SK-N-SH (cell line): Measurements from ENCODE around the gene SOBP. TPM values are rescaled to one million over a fixed set of nuclear protein-coding genes. Genes with fewer than 3 reads are reported as not detected.

Experiments
- CTCF ChIA-PET: fragments of 300-600, 350-600 bp; formaldehyde crosslinking; extraction: SDS; loops from one replicate; lab custom pipeline; 2021; lab: Yijun Ruan, JAX
- POLR2A ChIA-PET: fragments of 350-600 bp; sonication (Branson Sonifier 250); formaldehyde crosslinking; extraction: SDS; loops from one replicate; lab custom pipeline; 2020; ENCODE audit warnings: antibody characterized with exemption, inconsistent platforms; lab: Yijun Ruan, JAX
- DNase-seq: peaks from one replicate; pipeline ENCODE4 v3.0.0; 2012
- H2AFZ ChIP-seq: fragments of 200-600 bp; sonication (generic); 2 replicates; pipeline ENCODE4 v1.8.1; 2016; ENCODE audit warnings: antibody characterized with exemption, mild to moderate bottlenecking, low read depth
- H3F3A ChIP-seq: fragments of 200-600 bp; sonication (generic); replicated peaks from 2 replicates; pipeline ENCODE3; 2016; ENCODE audit warnings: antibody characterized with exemption, mild to moderate bottlenecking; ENCODE audit not compliant: insufficient read depth
- H3K27ac ChIP-seq, 2 experiments: fragments of 200-500 bp in 1 of 2; fragments of 200-600 bp in 1 of 2; sonication (Bioruptor generic) in 1 of 2; sonication (generic), shearing (Covaris generic) in 1 of 2; 2 replicates each; pipeline versions ENCODE4 v1.5.1 to v1.6.1; 2014 to 2016; ENCODE audit warnings: low read depth in 2 of 2, inconsistent platforms in 1 of 2, low read length in 1 of 2, mild to moderate bottlenecking in 1 of 2, mixed read lengths in 1 of 2
- H3K27me3 ChIP-seq: fragments of 200-600 bp; sonication (generic), shearing (Covaris generic); 2 replicates; pipeline ENCODE4 v1.6.1; 2016; ENCODE audit warnings: mixed run types; ENCODE audit not compliant: insufficient read depth
- H3K36me3 ChIP-seq, 2 experiments: fragments of 200-500 bp in 1 of 2; fragments of 200-600 bp in 1 of 2; sonication (Bioruptor generic) in 1 of 2; sonication (generic) in 1 of 2; replicated peaks in 1 of 2; 2 replicates each; pipeline versions ENCODE3 to v1.5.1; 2014 to 2016; ENCODE audit warnings: low read length in 1 of 2, mild to moderate bottlenecking in 1 of 2; ENCODE audit not compliant: insufficient read depth in 2 of 2, control insufficient read depth in 1 of 2
- H3K4me1 ChIP-seq, 2 experiments: fragments of 200-500 bp in 1 of 2; fragments of 200-600 bp in 1 of 2; sonication (Bioruptor generic) in 1 of 2; sonication (generic), shearing (Covaris generic) in 1 of 2; 2 replicates each; pipeline versions ENCODE4 v1.5.1 to v1.6.1; 2014 to 2016; ENCODE audit warnings: low read depth in 1 of 2, low read length in 1 of 2, mixed run types in 1 of 2; ENCODE audit not compliant: insufficient read depth in 2 of 2, control insufficient read depth in 1 of 2
- H3K4me2 ChIP-seq: fragments of 200-600 bp; sonication (generic), shearing (Covaris generic); 2 replicates; pipeline ENCODE4 v1.6.1; 2017; ENCODE audit warnings: mixed run types
- H3K4me3 ChIP-seq, 2 experiments: fragments of 200-500 bp in 1 of 2; fragments of 200-600 bp in 1 of 2; sonication (Bioruptor generic) in 1 of 2; sonication (generic), shearing (Covaris generic) in 1 of 2; 2 replicates each; pipeline versions ENCODE4 v1.5.1 to v1.8.1; 2014 to 2016; ENCODE audit warnings: low read depth in 2 of 2, inconsistent platforms in 1 of 2, low read length in 1 of 2, mild to moderate bottlenecking in 1 of 2, mixed read lengths in 1 of 2, moderate library complexity in 1 of 2
- H3K79me2 ChIP-seq: fragments of 200-600 bp; sonication (generic); 2 replicates; pipeline ENCODE4 v1.8.1; 2017; ENCODE audit warnings: mild to moderate bottlenecking; ENCODE audit not compliant: insufficient read depth
- H3K9ac ChIP-seq: fragments of 200-600 bp; sonication (generic); 2 replicates; pipeline ENCODE4 v1.6.1; 2017; ENCODE audit warnings: mixed run types
- H3K9me2 ChIP-seq: fragments of 200-600 bp; sonication (generic); 2 replicates; pipeline ENCODE4 v1.6.1; 2017; ENCODE audit warnings: mixed run types
- H3K9me3 ChIP-seq: fragments of 200-600 bp; sonication (generic); 2 replicates; pipeline ENCODE4 v1.6.1; 2017; ENCODE audit warnings: mixed run types, mild to moderate bottlenecking, moderate library complexity
- H4K20me1 ChIP-seq: fragments of 200-600 bp; sonication (generic); 2 replicates; pipeline ENCODE4 v1.6.1; 2017; ENCODE audit warnings: mild to moderate bottlenecking, mixed run types; ENCODE audit not compliant: insufficient read depth
- CHD2 ChIP-seq: fragments of 150-350 bp; IDR thresholded peaks from 2 replicates; pipeline ENCODE4 v1.6.1; 2018; ENCODE audit warnings: low read length; ENCODE audit not compliant: partially characterized antibody
- ELF1 ChIP-seq: IDR thresholded peaks from 2 replicates; pipeline ENCODE4 v1.4.0; 2012
- EZH2phosphoT487 ChIP-seq: fragments of 200-600 bp; sonication (generic); IDR thresholded peaks from 2 replicates; pipeline ENCODE4 v1.6.1; 2017; ENCODE audit warnings: low read depth, mixed run types, mild to moderate bottlenecking, antibody characterized with exemption, moderate library complexity, borderline replicate concordance
- FOSL2 ChIP-seq: IDR thresholded peaks from 2 replicates; pipeline ENCODE4 v1.4.0; 2012; ENCODE audit warnings: low read depth, mild to moderate bottlenecking, moderate library complexity, borderline replicate concordance
- FOXJ3 ChIP-seq: sonication (generic); formaldehyde crosslinking; IDR thresholded peaks from 2 replicates; pipeline ENCODE4 v1.5.1; 2020; ENCODE audit warnings: mild to moderate bottlenecking, missing genetic modification reagents
- GATA2 ChIP-seq: sonication (generic); formaldehyde crosslinking; IDR thresholded peaks from 2 replicates; pipeline ENCODE4 v1.5.0; 2020; ENCODE audit warnings: mild to moderate bottlenecking, missing genetic modification reagents
- JUND ChIP-seq: IDR thresholded peaks from 2 replicates; pipeline ENCODE4 v1.4.0; 2012
- MEF2A ChIP-seq: IDR thresholded peaks from 2 replicates; pipeline ENCODE4 v1.4.0; 2012; ENCODE audit warnings: low read depth, borderline replicate concordance
- MXI1 ChIP-seq: IDR thresholded peaks from 2 replicates; pipeline ENCODE4 v1.6.1; 2012; ENCODE audit warnings: mild to moderate bottlenecking, low read depth, low read length, improper control_type of control experiment
- NFIC ChIP-seq: IDR thresholded peaks from 2 replicates; pipeline ENCODE4 v1.4.0; 2012; ENCODE audit warnings: borderline replicate concordance
- SMC3 ChIP-seq: IDR thresholded peaks from 2 replicates; pipeline ENCODE4 v1.6.1; 2012; ENCODE audit warnings: low read depth, low read length, improper control_type of control experiment
- TCF12 ChIP-seq: IDR thresholded peaks from 2 replicates; pipeline ENCODE4 v1.4.0; 2012
- polyA plus RNA-seq, 3 experiments: library from polyadenylated mRNA; depleted of rRNA; stranded (reverse); fragments of >200 nt; gene quantifications; 2 replicates each; pipeline ENCODE4 v1.2.3, GENCODE V29; 2012
- TF ChIP-seq, protein P1 (sequence below): IDR thresholded peaks from 2 replicates; pipeline ENCODE4 v1.4.0; 2012; ENCODE audit warnings: low read depth
- TF ChIP-seq, protein P2 (sequence below): IDR thresholded peaks from 2 replicates; pipeline ENCODE4 v1.4.0; 2012; ENCODE audit warnings: low read depth, borderline replicate concordance

Gene SOBP
- polyA plus RNA-seq, 1 of the 3 experiments (the other 2 are of a cell fraction) = 0.61 TPM

DNA sequence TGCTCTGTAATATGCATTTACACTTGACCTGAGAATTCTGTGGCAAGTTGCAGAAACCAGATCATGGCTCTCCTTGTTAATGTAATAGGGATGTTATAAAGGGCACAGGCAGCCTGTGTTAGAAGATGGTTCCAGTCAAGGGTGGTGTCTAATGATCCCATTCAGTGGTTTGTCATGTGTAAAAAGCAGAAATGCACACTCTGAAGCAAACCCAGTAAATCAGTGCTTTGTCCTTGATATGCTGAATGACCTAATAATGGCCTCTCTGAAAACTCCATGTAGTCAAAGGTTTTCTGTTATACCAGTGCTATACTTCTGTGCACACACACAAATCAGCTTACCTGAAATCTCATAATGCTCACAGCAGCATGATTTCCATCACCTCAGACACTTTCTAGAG lies 66.2 kb downstream of the SOBP start:
- no peaks in the 10 kb centered on the region for H3K36me3 ChIP-seq
- no peak for TF ChIP-seq SMC3
- no peak for TF ChIP-seq CHD2
- TF ChIP-seq MEF2A = no peak
- TF ChIP-seq, protein P1, sequence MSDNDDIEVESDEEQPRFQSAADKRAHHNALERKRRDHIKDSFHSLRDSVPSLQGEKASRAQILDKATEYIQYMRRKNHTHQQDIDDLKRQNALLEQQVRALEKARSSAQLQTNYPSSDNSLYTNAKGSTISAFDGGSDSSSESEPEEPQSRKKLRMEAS = no peak
- no peak for TF ChIP-seq ELF1
- no peak for TF ChIP-seq FOXJ3 (CRISPR knock-in tag)
- no peak for TF ChIP-seq JUND
- TF ChIP-seq MXI1 = no peak
- no peak for TF ChIP-seq FOSL2
- TF ChIP-seq, protein P2, sequence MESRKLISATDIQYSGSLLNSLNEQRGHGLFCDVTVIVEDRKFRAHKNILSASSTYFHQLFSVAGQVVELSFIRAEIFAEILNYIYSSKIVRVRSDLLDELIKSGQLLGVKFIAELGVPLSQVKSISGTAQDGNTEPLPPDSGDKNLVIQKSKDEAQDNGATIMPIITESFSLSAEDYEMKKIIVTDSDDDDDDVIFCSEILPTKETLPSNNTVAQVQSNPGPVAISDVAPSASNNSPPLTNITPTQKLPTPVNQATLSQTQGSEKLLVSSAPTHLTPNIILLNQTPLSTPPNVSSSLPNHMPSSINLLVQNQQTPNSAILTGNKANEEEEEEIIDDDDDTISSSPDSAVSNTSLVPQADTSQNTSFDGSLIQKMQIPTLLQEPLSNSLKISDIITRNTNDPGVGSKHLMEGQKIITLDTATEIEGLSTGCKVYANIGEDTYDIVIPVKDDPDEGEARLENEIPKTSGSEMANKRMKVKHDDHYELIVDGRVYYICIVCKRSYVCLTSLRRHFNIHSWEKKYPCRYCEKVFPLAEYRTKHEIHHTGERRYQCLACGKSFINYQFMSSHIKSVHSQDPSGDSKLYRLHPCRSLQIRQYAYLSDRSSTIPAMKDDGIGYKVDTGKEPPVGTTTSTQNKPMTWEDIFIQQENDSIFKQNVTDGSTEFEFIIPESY = no peak
- no peaks in the 10 kb centered on the region for H3K27me3 ChIP-seq
- no peaks in the 10 kb centered on the region for H4K20me1 ChIP-seq
- H3K79me2 ChIP-seq = no peaks in the 10 kb centered on the region
- H3F3A ChIP-seq = no peaks in the 10 kb centered on the region
- H3K4me2 ChIP-seq = no peak overlapping the region
- ChIA-PET POLR2A (interaction anchor here (1.3 kb wide), 1 partner anchor 67 kb away, joined by 3 read pairs; no protein-coding TSS in a partner anchor), CTCF (interaction anchor here (0.6 to 2.1 kb wide), 2 partner anchors 52 to 99 kb away, joined by 3 to 7 read pairs; no protein-coding TSS in a partner anchor)
- DNase-seq = no peak
- H3K4me3 ChIP-seq = no peak overlapping the region
- no peaks in the 10 kb centered on the region for H3K9me2 ChIP-seq
- H3K4me1 ChIP-seq = peaks cover 0 to 41% of the 10 kb centered on the region in 2 experiments; a peak in 2 of 4 replicates
- no peak overlapping the region for H3K9ac ChIP-seq
- H3K27ac ChIP-seq = peak overlapping the region in 1 of 2 experiments; percentile 97; a peak in 2 of 4 replicates
- no peak overlapping the region for H2AFZ ChIP-seq
- no peaks in the 10 kb centered on the region for H3K9me3 ChIP-seq

DNA sequence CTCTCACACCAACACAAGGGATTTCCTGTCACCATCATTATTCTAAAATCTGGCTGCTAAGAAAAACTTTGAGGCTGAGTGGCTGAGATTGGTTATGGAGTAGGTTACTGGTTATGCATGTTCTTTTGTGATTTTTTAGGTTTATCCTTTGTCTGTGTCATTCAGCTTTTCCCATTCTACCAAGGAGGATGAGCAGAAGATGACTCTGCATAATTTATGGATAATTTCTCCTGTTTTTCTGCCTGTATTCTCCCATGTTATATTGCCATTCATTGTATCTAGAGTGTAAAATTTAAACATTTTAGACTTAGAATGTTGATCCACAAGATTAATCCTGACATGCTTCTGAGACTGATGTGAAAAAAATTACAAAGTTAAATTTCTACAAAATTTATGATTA lies 67.8 kb downstream of the SOBP start:
- Histone ChIP-seq H3K36me3 (no peaks in the 10 kb centered on the region), H3K4me2 (no peak overlapping the region), H3K79me2 (no peaks in the 10 kb centered on the region), H3K27me3 (no peaks in the 10 kb centered on the region), H3K9ac (no peak overlapping the region), H3K4me1 (peaks cover 0 to 43% of the 10 kb centered on the region in 2 experiments; a peak in 2 of 4 replicates), H3F3A (no peaks in the 10 kb centered on the region), H2AFZ (no peak overlapping the region), H3K9me3 (no peaks in the 10 kb centered on the region), H4K20me1 (no peaks in the 10 kb centered on the region), H3K4me3 (no peak overlapping the region), H3K9me2 (no peaks in the 10 kb centered on the region), H3K27ac (peak overlapping the region in 1 of 2 experiments; percentile 34; a peak in 1 of 4 replicates)
- ChIA-PET POLR2A (no interaction called here), CTCF (interaction anchor here (0.6 to 2.1 kb wide), 2 partner anchors 66 to 98 kb away, joined by 3 to 7 read pairs; no protein-coding TSS in a partner anchor)
- DNase-seq = no peak
- TF ChIP-seq JUND (no peak), GATA2 (CRISPR knock-in tag) (no peak), SMC3 (no peak), MEF2A (no peak), NFIC (no peak), TCF12 (no peak), EZH2phosphoT487 (no peak)
